HG03060 (cell line): ENCODE results near the gene ITGA1.
"Not testable (repeated sequence)": the region's sequence is repeated elsewhere in the genome, so short reads cannot be mapped to it uniquely, and the experiment has no call there.

ENCODE experiments used
- ATAC-seq: cut with Tn5 transposase; IDR thresholded peaks from one replicate; pipeline ENCODE4 v1.9.1; 2021; ENCODE audit warnings: low read depth, moderate number of reproducible peaks; ENCODE audit not compliant: unreplicated experiment

The ITGA1 gene

DNA sequence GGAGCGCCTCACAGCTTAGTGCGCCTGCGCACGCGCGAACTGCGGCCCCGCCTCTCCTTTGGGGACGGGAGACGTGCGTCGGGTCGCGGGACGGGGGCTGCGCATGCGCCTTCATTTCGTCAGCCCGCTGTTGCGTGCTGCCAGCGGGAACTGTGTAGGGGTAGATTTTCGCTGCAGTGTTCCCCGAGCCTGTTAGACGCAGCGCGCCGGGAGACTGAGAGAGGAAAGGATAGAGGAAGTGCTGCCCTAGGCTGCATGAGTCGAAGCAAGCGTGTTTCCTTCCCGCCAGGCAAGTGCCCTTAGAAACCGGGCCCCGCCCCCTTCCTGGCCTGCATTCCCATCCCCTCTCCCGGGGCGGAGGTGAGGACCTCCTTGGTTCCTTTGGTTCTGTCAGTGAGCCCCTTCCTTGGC, 12.3 kb downstream of the ITGA1 start:
- peak; percentile 72 for ATAC-seq

DNA sequence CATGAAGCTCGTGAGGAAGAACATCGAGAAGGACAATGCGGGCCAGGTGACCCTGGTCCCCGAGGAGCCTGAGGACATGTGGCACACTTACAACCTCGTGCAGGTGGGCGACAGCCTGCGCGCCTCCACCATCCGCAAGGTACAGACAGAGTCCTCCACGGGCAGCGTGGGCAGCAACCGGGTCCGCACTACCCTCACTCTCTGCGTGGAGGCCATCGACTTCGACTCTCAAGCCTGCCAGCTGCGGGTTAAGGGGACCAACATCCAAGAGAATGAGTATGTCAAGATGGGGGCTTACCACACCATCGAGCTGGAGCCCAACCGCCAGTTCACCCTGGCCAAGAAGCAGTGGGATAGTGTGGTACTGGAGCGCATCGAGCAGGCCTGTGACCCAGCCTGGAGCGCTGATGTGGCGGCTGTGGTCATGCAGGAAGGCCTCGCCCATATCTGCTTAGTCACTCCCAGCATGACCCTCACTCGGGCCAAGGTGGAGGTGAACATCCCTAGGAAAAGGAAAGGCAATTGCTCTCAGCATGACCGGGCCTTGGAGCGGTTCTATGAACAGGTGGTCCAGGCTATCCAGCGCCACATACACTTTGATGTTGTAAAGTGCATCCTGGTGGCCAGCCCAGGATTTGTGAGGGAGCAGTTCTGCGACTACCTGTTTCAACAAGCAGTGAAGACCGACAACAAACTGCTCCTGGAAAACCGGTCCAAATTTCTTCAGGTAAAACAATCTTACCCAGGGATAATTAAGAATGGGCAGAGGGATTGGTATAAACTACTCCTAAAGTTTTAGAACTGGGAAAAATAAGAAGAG, 12.9 kb downstream of the ITGA1 start:
- peak; percentile 26 for ATAC-seq

DNA sequence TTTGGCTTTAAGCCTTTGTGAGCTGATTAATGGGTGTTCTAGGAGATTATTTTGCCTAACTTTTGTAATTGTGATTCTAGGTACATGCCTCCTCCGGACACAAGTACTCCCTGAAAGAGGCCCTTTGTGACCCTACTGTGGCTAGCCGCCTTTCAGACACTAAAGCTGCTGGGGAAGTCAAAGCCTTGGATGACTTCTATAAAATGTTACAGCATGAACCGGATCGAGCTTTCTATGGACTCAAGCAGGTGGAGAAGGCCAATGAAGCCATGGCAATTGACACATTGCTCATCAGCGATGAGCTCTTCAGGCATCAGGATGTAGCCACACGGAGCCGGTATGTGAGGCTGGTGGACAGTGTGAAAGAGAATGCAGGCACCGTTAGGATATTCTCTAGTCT, 13.6 kb downstream of the ITGA1 start:
- ATAC-seq: no peak

DNA sequence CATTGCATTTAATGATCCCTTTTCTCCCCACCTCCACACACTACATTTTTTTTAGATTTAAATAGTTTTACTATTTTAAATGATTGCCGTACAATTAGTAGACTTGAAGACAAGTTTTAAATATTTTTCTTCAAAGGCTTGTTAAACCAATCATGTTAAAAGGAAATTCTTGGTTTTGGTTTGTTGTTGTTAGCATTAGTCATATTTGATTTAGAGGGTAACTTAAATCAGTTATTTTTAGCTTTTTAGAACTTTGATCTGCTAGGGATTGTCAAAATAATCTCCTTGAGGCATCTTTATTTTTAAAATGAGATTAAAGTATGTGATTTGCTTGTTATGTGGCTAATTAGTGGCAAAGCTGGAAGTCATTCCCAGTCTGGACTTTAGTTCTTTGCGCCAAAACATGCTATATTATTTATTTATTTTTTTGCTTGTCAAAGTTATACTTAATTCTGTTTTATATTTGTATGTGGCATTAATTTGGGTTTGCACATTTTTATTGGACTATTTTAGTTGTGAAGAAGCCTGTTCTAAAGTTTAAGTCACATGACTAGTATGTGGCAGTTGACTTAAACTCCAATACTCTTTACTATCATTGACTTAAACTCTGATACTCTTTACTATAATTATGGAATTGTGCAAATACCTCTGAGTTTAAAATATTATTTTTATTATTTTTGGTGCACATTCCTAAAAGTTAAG, 14.7 kb downstream of the ITGA1 start:
- ATAC-seq: no peak

DNA sequence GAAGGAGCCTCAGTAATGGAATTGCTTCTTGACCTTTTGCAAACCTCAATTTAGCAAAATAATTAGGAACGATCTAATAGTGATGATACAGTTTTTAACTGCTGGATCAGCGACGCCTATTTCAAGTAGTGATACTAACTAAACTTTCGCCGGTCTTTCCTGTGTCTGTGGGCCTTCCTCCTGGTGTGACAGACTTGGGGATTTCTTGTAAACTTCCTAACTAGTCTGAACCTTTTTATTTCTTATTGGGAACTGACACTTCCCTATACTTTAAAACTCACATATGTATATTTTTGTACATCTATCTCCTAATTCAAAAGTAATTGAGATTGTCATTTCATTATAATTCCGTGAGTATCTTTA, 15.2 kb downstream of the ITGA1 start:
- no peak for ATAC-seq

DNA sequence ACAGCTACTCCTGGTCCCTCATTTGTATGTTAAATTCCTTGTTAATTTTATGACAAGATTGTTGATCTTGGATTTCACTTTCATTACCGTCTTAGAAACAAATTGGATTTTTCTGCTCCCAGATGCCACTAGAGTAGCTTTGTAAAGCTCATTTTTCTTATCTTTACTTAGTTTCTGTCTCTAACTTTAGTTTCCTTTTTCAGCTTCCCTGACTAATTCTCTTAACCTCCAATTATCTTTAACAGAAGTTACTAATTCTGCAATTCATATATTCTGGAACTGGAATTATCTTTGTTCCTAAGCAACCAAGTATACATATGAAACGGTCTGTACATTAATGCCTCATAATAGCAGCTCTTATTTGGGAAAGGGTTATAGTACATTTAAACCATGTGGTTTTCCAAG, 16.7 kb downstream of the ITGA1 start:
- ATAC-seq: no peak

DNA sequence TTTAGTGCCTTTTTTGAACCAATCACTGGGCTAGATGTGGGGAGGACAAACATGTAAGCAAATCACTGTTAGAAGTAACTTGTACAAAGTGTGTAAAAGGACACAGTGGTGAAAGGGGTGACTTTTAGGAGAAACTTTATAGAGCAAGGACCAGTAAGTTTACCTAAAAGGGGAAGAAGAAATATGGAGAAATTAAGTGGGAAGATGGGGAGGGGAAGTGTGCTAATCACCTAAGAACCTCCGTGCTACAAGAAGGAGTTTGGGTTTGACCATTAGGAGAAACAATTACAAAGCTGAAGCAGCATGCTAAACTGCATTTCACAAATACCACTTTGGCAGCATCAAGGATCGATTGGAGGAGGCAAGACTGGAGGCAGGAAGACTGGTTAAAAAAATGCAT, 17.3 kb downstream of the ITGA1 start:
- ATAC-seq: no peak

DNA sequence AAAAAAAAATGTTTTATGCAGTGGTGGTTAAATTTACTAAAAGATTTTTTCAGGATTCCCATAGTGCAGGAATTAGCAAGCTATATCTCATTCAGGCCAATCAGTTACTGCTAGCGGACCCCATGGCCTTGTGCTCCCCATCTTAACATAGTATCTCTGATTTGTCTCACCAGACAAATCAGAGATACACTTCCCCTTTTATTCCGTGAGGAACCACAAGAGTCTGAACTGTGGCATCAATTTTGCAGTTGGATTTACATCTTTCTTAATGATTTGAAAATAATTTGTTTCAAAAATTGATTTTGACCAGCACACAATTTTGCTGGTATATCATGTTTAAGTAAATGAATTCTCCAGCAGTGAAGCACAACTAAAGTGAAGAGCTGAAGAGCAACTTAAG, 17.9 kb downstream of the ITGA1 start:
- ATAC-seq: no peak

DNA sequence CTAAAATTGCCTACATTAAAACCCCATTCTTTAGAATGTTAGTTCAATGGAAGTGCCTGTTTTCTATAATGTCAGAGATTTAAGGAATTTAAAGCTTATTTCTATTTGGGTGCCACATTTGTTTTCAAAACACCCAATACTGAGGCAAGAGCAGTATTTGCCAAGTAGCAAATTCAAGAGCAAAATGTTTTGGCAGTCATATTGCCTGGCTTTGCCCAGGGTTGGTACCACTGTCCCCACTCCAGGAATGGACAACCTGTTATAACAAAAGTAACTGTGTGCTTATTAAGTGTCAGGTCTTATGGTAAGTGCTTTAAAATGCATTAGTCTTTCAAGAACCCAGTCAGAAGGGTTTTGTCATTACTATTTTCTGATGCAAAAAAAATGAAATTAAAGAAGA, 19.3 kb downstream of the ITGA1 start:
- ATAC-seq: no peak

DNA sequence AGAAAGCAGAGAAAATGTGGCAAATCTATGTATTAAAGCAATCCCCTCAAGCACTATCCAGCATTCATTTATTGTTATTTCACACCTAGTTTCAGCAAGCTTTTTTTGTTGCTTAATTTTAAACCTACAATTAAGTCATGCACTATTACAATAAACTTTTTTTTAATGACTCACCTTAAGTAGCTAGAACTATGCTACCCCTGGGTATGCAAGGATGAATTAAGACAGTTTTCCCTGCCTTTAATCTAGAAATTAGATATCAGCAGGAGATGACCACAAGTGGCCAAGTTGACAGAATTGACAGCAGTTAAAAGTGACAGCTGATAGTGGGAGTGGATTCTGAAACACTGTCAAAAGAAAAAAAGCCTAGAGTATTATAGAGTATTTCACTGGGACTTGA, 20.0 kb downstream of the ITGA1 start:
- ATAC-seq: no peak

DNA sequence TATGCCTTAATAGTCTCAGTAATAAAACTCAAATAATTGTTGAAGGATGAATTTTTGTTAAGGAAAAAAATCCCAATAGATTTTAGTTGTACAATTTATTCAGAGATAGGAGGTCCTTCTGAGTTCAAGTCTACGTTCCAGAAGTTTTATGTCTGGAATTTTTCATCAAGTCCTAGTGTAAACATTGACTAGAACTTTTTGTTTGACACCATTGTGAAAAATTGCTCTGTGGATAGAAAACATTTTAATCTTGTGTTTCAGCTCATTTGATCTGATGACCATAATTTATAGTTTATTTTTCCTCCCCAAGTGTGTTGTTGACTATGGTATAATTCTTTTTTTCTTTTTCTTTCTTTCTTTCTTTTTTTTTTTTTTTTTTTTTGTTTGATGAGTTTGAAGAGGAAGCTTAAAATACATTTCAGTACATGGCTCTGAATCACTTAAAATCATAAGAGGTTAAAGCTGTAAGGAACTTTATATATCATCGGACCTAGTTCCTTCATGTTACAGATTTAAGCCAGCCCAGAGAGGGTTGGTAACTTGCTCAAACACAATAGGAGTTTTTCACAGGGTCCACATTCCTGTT, 20.7 kb downstream of the ITGA1 start:
- no peak for ATAC-seq

DNA sequence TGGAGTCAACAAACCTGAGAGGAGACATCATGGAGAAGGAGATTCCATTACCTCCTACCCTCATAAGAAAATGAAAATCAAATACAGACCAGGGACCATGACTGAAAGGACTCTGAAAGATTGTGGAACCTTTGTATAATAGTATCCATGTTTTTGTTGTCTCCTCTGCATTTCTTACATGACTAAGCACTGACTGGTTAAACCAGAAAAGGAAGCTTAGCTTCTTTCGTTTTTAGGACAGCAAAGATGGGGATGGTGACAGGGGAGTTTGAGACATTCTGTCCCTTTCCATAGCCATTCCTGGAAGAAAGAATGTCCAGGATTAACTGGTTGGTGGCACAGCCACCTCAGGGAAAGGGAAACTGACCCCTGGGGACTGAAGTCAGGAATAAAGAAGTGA, 22.2 kb downstream of the ITGA1 start:
- no peak for ATAC-seq

DNA sequence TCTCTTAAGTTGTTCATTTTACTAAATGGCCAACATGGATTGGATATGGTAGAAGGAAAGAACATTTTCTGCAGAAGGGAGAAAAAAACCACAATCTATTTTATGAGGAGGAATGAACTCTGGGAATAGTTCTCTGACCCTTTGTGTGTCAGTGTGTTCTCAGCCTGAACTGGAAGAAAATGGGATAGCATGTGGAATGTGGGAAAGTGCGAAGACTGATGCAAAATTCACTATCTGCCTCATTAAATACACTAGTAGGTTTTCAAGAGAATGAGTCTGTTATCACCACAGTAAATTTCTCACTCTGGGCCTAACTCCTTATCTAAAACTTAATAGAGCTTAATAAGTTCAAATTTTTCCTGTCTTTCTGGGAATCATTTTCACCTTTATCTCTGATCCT, 22.7 kb downstream of the ITGA1 start:
- ATAC-seq: no peak

DNA sequence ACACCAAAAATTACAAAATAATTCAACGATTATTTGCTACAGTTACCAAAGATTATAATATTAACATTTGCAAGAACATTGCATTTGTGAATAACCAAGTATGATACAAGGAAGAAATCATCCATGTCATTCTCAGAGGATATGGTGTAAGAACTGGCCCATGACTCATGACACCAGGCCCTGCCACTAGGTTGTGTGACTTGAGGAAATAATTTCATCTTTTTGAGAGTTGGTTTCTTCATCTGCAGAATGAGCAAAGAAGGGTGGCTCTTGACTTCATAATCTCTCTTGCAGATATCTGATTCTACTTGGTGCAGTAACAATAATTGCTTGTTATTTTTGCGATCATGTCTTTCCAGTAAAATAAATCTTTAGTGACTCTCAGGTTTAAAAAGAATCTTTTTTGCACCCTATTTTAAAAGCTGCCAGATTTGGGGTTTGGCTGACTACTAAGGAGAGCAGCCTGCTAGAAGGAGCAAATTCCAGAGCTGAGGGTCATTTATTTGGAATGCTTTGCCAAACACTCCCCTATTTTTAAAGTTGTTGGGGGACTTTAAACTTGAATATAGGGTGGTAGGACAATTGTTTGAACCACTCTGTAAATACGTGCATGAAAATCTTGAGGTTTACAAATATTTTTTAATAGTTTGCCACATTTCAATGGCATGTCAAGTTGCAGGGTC, 23.5 kb downstream of the ITGA1 start:
- ATAC-seq: no peak

DNA sequence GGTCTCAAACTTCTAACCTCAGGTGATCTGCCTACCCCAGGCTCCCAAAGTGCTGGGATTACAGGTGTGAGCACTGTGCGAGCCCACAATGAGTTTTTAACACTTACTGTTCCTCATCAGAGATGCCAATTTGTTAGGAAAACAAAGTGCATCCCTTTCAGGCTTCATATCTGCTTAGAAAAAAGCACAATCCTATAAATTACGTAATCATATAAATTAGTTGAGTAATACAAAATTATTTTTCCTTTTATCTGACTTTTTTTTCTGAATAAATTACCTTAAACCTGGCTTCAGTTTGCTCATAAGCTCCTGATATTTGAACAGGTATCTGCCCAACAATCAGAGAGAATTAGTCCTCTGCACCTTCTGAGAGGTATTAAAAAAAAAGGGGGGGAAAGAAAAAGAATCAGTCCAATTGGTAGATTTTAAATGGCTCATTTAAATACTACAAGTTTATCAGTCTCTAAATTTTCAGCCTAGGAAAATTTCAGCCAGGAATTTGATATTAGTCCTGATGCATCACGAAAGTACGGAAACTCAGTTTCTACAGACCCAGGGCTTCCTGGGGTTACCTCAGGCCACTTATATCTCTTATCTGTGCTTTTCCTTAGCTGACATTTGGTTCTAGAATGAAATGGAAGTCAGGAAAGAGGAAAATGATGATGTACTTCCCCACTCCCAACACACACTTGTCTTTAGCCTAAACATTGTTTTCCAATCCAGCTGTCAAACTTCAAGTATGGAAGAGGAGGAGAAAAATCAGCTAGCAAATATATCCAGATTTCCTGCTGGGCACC, 26.8 kb downstream of the ITGA1 start:
- ATAC-seq: no peak

DNA sequence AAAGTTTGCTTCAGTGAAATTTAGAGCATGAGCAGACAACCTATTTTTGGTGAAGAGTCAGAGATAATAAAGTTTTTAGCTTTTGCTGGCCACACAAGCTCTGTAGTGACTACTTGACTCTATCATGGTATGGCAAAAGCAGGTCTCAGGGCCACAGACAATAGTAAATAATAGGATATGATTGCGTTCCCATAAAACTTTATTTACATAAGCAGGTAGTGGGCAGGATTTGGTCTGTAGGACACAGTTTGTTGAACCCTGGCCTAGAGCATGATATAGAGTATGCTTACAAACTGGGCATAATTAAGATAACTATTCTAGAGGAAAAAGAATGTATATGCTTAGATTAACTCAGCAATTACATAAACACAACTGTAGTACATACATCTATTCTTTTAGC, 30.1 kb downstream of the ITGA1 start:
- no peak for ATAC-seq

DNA sequence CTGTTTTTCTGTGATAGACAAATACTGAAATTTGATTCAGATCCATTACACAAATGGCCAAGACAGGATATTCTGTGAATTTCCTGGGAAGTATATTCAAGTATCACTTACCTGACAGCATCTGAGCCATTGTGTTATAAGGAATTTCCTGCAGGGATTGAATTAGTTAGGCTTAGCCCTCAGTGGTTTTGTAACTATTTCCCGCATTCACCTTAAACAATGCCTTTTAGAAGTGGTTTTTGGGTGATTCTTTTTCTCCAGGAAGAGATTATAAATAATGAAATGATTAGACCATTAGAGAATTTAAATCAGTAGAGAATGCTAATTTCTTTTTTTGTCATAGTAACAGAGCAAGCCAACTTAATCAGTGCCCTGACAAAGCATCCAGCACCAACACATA, 30.6 kb downstream of the ITGA1 start:
- ATAC-seq: no peak

DNA sequence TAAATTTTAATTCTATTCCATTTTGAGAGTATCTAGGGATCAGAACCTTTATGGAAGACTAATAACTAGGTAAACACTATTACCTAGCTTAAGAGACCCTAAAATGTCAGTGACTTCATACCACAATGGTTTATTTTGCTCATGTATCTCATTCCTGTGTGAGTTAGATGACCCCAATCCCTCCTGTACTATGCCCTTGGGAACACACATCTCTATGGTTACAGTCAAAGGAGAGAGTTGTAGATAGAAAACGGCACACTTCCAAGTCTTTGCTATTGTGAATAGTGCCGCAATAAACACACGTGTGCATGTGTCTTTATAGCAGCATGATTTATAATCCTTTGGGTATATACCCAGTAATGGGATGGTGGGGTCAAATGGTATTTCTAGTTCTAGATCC, 31.1 kb downstream of the ITGA1 start:
- ATAC-seq: not testable (repeated sequence)

DNA sequence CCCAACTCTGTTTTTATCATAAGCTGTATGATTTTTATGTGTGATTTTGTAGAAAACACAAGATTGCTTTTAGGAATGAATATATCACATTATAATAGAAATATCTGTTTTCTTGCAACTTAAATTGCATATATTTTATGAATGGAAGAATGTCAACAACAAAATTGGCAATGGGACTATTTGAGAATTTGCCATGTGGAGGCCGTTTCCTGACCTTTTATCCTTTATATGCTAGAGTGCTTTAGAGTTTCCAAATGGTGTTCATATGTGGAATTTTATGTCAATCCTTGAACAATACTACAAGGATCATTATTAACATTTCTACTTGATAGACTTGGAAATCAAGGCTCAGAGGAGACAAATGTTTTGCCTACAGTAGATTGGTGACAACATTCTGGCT, 34.2 kb downstream of the ITGA1 start:
- no peak for ATAC-seq

DNA sequence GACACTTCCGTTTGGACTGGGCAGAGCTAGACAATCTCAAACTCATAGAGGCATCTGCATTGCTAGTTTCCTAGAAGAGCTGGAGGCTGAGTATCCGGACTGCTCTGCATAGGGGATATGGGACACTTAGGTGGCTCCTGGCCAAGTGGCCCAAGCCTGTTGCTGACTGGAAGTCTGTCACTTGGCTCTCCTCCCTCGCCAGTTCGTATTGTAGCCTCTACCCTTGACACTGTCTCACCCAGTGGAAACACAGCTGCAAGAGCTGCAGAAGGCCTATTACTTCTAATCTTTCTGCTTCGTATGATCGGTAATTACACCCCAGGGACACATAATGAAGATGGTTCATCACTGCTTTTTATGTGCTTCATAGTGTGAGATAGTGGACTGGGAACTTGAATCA, 34.7 kb downstream of the ITGA1 start:
- no peak for ATAC-seq

DNA sequence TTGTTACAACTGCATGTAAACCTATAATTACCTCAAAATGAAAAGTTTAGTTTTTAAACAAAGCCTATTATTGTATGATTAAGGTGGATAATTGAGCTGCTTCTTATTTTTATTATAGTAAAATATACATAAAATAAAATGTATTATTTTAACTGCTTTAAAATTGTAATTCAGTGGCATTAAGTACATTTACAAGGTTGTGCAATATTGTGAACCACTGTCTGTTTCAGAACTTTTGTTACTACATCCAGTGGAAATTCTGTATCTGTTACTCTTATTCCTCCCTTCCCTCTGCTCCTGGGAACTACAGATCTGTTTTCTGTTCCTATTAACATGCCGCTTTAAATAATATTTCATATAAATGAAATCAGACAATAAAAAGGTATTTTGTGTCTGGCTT, 37.1 kb downstream of the ITGA1 start:
- ATAC-seq: no peak
